ENCODE data around the gene CSAD. TPM values are rescaled to one million over a fixed set of nuclear protein-coding genes. Genes with fewer than 3 reads are reported as not detected.
"Not testable (repeated sequence)": the region's sequence is repeated elsewhere in the genome, so short reads cannot be mapped to it uniquely, and the experiment has no call there.

The CSAD gene
- total RNA-seq, 1 donor from 2014 or later, result 16.7 TPM

- H3K27me3 ChIP-seq (ENCODE audit: control insufficient read depth in 3 of 3, insufficient read depth in 3 of 3, low read length in 3 of 3), result no peaks in the 10 kb centered on the region
- H3K9me3 ChIP-seq (ENCODE audit: control insufficient read depth in 3 of 3, low read length in 3 of 3), result no peaks in the 10 kb centered on the region
- H3K36me3 ChIP-seq (ENCODE audit: control insufficient read depth in 3 of 3, insufficient read depth in 3 of 3, low read length in 3 of 3), result peaks cover 29 to 49% (median 37%) of the 10 kb centered on the region in 3 donors
- no peak overlapping the region for H3K9ac ChIP-seq (ENCODE audit: low read depth in 1 of 3, low read length in 3 of 3)
- no peak overlapping the region for H3K27ac ChIP-seq (ENCODE audit: low read depth, low read length)
- H3K4me1 ChIP-seq (ENCODE audit: control insufficient read depth in 3 of 3, insufficient read depth in 3 of 3, low read length in 3 of 3), result peaks cover 38 to 58% (median 39%) of the 10 kb centered on the region in 3 donors
- H3K4me3 ChIP-seq (ENCODE audit: low read length in 3 of 3), result no peak overlapping the region
Measured at GRCh38 chr12:53211476-53212381, 31.0 kb upstream of the CSAD start.

- Histone ChIP-seq H3K4me1 (ENCODE audit: control insufficient read depth in 3 of 3, insufficient read depth in 3 of 3, low read length in 3 of 3) (peaks cover 32 to 57% (median 38%) of the 10 kb centered on the region in 3 donors), H3K27ac (ENCODE audit: low read depth, low read length) (no peak overlapping the region), H3K9ac (ENCODE audit: low read depth in 1 of 3, low read length in 3 of 3) (no peak overlapping the region), H3K27me3 (ENCODE audit: control insufficient read depth in 3 of 3, insufficient read depth in 3 of 3, low read length in 3 of 3) (no peaks in the 10 kb centered on the region), H3K9me3 (ENCODE audit: control insufficient read depth in 3 of 3, low read length in 3 of 3) (no peaks in the 10 kb centered on the region), H3K4me3 (ENCODE audit: low read length in 3 of 3) (no peak overlapping the region), H3K36me3 (ENCODE audit: control insufficient read depth in 3 of 3, insufficient read depth in 3 of 3, low read length in 3 of 3) (peaks cover 29 to 49% (median 37%) of the 10 kb centered on the region in 3 donors)
Measured at GRCh38 chr12:53210843-53211242, 30.1 kb upstream of the CSAD start.

DNA sequence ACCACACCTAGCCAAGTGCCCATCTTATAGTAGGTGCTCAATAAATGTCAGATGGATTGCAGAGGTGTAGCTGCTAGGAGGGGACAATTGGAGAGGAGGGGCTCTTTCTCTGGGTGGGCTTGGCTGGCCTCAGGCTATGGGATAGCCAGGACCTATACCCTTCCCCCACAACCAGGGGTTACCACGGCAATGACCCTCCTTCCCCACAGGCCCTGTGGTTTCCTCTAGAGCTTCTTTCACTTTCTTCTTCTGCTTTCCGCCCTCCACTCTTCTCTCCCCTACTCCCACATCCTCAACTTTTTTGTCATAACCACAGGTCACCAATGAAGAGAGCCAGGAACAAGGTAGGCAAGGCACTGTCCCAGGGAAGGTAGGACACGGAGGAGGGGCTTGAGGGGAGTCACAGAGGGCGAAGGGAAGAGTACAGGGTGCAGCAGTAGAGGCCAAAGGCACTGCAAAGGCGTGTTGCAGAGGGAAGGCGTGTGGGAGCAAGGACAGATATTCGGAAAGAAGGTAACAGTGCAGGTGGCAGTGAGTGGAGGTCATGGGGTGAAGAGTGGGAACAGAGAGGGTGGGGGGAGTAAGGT lies 28.2 kb upstream of the CSAD start:
- H3K4me3 ChIP-seq (ENCODE audit: low read length in 3 of 3), result peak overlapping the region in 2 of 3 donors; percentile 20 to 46
- H3K27me3 ChIP-seq (ENCODE audit: control insufficient read depth in 3 of 3, insufficient read depth in 3 of 3, low read length in 3 of 3), result no peaks in the 10 kb centered on the region
- no peak overlapping the region for H3K9ac ChIP-seq (ENCODE audit: low read depth in 1 of 3, low read length in 3 of 3)
- H3K9me3 ChIP-seq (ENCODE audit: control insufficient read depth in 3 of 3, low read length in 3 of 3), result no peaks in the 10 kb centered on the region
- peaks cover 21 to 36% (median 29%) of the 10 kb centered on the region in 3 donors for H3K36me3 ChIP-seq (ENCODE audit: control insufficient read depth in 3 of 3, insufficient read depth in 3 of 3, low read length in 3 of 3)
- no peak overlapping the region for H3K27ac ChIP-seq (ENCODE audit: low read depth, low read length)
- H3K4me1 ChIP-seq (ENCODE audit: control insufficient read depth in 3 of 3, insufficient read depth in 3 of 3, low read length in 3 of 3), result peaks cover 14 to 42% (median 22%) of the 10 kb centered on the region in 3 donors

DNA sequence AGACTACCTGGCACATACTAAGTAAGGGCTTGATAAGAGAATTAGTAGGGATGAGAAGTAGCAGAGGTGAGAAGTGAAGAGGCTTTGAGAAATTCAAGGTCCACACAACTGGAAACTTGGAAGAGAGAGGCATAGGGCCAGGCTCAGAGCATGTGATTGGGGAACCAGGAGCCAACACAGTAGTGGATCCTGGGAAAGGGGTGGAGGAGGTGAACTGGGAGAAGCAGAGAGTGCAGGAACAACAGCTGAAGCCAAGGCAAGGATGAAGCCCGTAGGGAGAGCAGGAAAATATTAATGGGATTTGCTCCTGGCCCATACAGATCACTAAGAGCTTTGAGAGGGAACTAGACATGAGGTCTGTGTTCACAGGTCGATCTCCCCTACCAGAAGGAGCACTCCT lies 27.7 kb upstream of the CSAD start:
- no peak overlapping the region for H3K27ac ChIP-seq (ENCODE audit: low read depth, low read length)
- peaks cover 10 to 36% (median 19%) of the 10 kb centered on the region in 3 donors for H3K4me1 ChIP-seq (ENCODE audit: control insufficient read depth in 3 of 3, insufficient read depth in 3 of 3, low read length in 3 of 3)
- H3K36me3 ChIP-seq (ENCODE audit: control insufficient read depth in 3 of 3, insufficient read depth in 3 of 3, low read length in 3 of 3), result peaks cover 21 to 30% (median 24%) of the 10 kb centered on the region in 3 donors
- H3K4me3 ChIP-seq (ENCODE audit: low read length in 3 of 3), result no peak overlapping the region
- no peak overlapping the region for H3K9ac ChIP-seq (ENCODE audit: low read depth in 1 of 3, low read length in 3 of 3)
- no peaks in the 10 kb centered on the region for H3K27me3 ChIP-seq (ENCODE audit: control insufficient read depth in 3 of 3, insufficient read depth in 3 of 3, low read length in 3 of 3)
- H3K9me3 ChIP-seq (ENCODE audit: control insufficient read depth in 3 of 3, low read length in 3 of 3), result no peaks in the 10 kb centered on the region

DNA sequence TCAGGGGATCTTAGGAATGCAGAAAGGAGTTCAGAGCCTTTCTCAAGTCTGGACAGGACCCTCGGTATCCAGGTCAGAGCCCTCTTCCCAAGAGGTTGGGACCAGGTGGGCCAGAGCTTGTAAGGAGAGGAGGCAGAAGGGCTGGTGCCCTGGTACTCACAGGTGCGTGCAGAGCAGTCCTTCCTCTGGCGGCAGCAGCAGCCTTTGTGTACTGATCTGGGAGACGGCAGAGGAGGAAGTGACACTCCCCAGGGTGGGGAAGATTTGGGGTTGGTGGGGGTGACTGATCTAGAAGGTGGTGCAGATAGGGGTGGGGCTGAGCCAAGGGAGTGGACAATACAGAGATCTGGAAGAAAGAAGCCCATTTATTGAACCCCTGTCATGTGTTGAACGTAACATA lies 26.3 kb upstream of the CSAD start, which contains the start of gene ITGB7:
ITGB7 (minus strand) TSS at position 210 of the 400 bp plus-strand sequence. CDS start 6,808 bp downstream, outside the sequence.
- H3K36me3 ChIP-seq (ENCODE audit: control insufficient read depth in 3 of 3, insufficient read depth in 3 of 3, low read length in 3 of 3), result peaks cover 11 to 17% (median 15%) of the 10 kb centered on the region in 3 donors
- no peaks in the 10 kb centered on the region for H3K9me3 ChIP-seq (ENCODE audit: control insufficient read depth in 3 of 3, low read length in 3 of 3)
- no peaks in the 10 kb centered on the region for H3K27me3 ChIP-seq (ENCODE audit: control insufficient read depth in 3 of 3, insufficient read depth in 3 of 3, low read length in 3 of 3)
- H3K4me1 ChIP-seq (ENCODE audit: control insufficient read depth in 3 of 3, insufficient read depth in 3 of 3, low read length in 3 of 3), result peaks cover 8 to 32% (median 17%) of the 10 kb centered on the region in 3 donors
- peak within 1 kb of the TSS in 1 of 3 donors; percentile 44 for H3K9ac ChIP-seq (ENCODE audit: low read depth in 1 of 3, low read length in 3 of 3)
- H3K4me3 ChIP-seq (ENCODE audit: low read length in 3 of 3), result no peak within 1 kb of the TSS
- H3K27ac ChIP-seq (ENCODE audit: low read depth, low read length), result peak within 1 kb of the TSS; percentile 39

GRCh38 chr12:53205747-53206419 lies 25.2 kb upstream of the CSAD start:
- no peaks in the 10 kb centered on the region for H3K9me3 ChIP-seq (ENCODE audit: control insufficient read depth in 3 of 3, low read length in 3 of 3)
- peaks cover under 1 to 6% (median 4%) of the 10 kb centered on the region in 3 donors for H3K36me3 ChIP-seq (ENCODE audit: control insufficient read depth in 3 of 3, insufficient read depth in 3 of 3, low read length in 3 of 3)
- no peaks in the 10 kb centered on the region for H3K27me3 ChIP-seq (ENCODE audit: control insufficient read depth in 3 of 3, insufficient read depth in 3 of 3, low read length in 3 of 3)
- H3K9ac ChIP-seq (ENCODE audit: low read depth in 1 of 3, low read length in 3 of 3), result no peak overlapping the region
- H3K4me3 ChIP-seq (ENCODE audit: low read length in 3 of 3), result peak overlapping the region in 1 of 3 donors; percentile 3
- H3K27ac ChIP-seq (ENCODE audit: low read depth, low read length), result peak overlapping the region; percentile 39
- H3K4me1 ChIP-seq (ENCODE audit: control insufficient read depth in 3 of 3, insufficient read depth in 3 of 3, low read length in 3 of 3), result peaks cover 8 to 32% (median 20%) of the 10 kb centered on the region in 3 donors

GRCh38 chr12:53204351-53204750 lies 23.6 kb upstream of the CSAD start:
- H3K4me1 ChIP-seq (ENCODE audit: control insufficient read depth in 3 of 3, insufficient read depth in 3 of 3, low read length in 3 of 3), result peaks cover 10 to 32% (median 20%) of the 10 kb centered on the region in 3 donors
- no peaks in the 10 kb centered on the region for H3K36me3 ChIP-seq (ENCODE audit: control insufficient read depth in 3 of 3, insufficient read depth in 3 of 3, low read length in 3 of 3)
- no peak overlapping the region for H3K27ac ChIP-seq (ENCODE audit: low read depth, low read length)
- no peak overlapping the region for H3K9ac ChIP-seq (ENCODE audit: low read depth in 1 of 3, low read length in 3 of 3)
- H3K4me3 ChIP-seq (ENCODE audit: low read length in 3 of 3), result no peak overlapping the region
- no peaks in the 10 kb centered on the region for H3K9me3 ChIP-seq (ENCODE audit: control insufficient read depth in 3 of 3, low read length in 3 of 3)
- H3K27me3 ChIP-seq (ENCODE audit: control insufficient read depth in 3 of 3, insufficient read depth in 3 of 3, low read length in 3 of 3), result no peaks in the 10 kb centered on the region

GRCh38 chr12:53202316-53202715 lies 21.6 kb upstream of the CSAD start:
- not testable (repeated sequence) for H3K9me3 ChIP-seq (ENCODE audit: control insufficient read depth in 3 of 3, low read length in 3 of 3); H3K9ac ChIP-seq (ENCODE audit: low read depth in 1 of 3, low read length in 3 of 3); H3K4me3 ChIP-seq (ENCODE audit: low read length in 3 of 3); H3K27me3 ChIP-seq (ENCODE audit: control insufficient read depth in 3 of 3, insufficient read depth in 3 of 3, low read length in 3 of 3); H3K36me3 ChIP-seq (ENCODE audit: control insufficient read depth in 3 of 3, insufficient read depth in 3 of 3, low read length in 3 of 3); H3K27ac ChIP-seq (ENCODE audit: low read depth, low read length)
- peaks cover 9 to 22% (median 13%) of the 10 kb centered on the region in 3 donors for H3K4me1 ChIP-seq (ENCODE audit: control insufficient read depth in 3 of 3, insufficient read depth in 3 of 3, low read length in 3 of 3)

GRCh38 chr12:53201639-53202038 lies 20.9 kb upstream of the CSAD start:
- Histone ChIP-seq H3K4me3 (ENCODE audit: low read length in 3 of 3) (no peak overlapping the region), H3K4me1 (ENCODE audit: control insufficient read depth in 3 of 3, insufficient read depth in 3 of 3, low read length in 3 of 3) (peaks cover 12 to 21% (median 13%) of the 10 kb centered on the region in 3 donors), H3K27ac (ENCODE audit: low read depth, low read length) (no peak overlapping the region), H3K9me3 (ENCODE audit: control insufficient read depth in 3 of 3, low read length in 3 of 3) (no peaks in the 10 kb centered on the region), H3K36me3 (ENCODE audit: control insufficient read depth in 3 of 3, insufficient read depth in 3 of 3, low read length in 3 of 3) (no peaks in the 10 kb centered on the region), H3K9ac (ENCODE audit: low read depth in 1 of 3, low read length in 3 of 3) (no peak overlapping the region), H3K27me3 (ENCODE audit: control insufficient read depth in 3 of 3, insufficient read depth in 3 of 3, low read length in 3 of 3) (peaks cover 0 to 7% (median 7%) of the 10 kb centered on the region in 3 donors)
